ELF-1 (cell line): ENCODE measurements around the gene AFF2.
A peak's percentile ranks its signal among the peaks of the same experiment; 100 is the strongest.

Experiments
- DNase-seq: peaks from one replicate; pipeline ENCODE4 v3.0.0-alpha.2; 2016; ENCODE audit warnings: low read depth, low spot score

AFF2 gene

DNA sequence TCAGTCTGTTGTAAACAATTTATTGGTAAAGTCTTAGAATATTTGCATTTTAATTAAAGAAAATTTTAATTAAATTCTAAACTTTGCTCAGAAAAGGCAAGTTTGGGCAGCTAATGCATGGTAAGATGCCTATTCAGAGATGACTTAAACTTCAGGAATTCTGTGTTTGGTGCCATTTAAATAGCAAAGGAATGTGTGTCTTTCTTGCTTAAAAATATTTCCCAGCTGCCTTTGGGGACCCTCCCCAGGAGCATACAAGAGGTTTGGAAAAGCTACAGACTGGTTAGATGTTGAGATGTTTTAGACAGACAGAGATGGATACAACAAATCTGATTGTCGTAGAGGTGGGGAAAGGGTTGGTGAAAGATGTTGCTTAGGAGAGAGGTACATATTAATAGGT is 36.5 kb downstream of the AFF2 start:
- DNase-seq = no peak

DNA sequence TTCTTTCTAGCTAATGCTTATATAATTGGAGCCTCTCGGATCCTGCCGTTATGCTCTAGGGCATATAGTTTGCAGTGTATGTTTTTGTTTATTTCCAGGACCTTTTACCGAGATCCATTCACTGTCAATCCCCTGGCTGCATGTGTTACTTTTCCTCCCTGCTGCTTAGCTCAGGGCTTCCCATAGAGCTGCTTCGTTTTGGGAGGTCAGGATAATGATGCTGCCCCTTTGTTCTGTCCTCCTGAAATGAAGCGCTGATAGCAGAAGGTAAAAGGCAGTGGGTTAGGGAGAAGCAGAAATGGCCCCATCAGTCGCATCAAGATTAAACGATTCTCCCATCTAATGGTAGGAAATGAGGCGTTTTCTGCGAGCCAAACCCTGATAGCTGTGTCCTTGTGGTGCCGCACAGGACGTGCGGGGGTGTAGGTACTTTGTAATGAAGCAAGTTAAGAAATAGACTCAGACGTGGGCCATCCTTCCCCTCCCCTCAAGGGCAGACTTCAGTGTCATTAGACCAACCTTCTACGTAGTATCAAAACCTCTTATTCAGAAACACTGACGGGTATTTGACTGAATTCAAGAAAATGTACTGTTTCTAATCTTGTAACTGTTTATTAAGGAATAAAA is 37.3 kb downstream of the AFF2 start:
- DNase-seq = no peak

GRCh38 chrX:148538582-148538981 is 38.2 kb downstream of the AFF2 start:
- DNase-seq = no peak

DNA sequence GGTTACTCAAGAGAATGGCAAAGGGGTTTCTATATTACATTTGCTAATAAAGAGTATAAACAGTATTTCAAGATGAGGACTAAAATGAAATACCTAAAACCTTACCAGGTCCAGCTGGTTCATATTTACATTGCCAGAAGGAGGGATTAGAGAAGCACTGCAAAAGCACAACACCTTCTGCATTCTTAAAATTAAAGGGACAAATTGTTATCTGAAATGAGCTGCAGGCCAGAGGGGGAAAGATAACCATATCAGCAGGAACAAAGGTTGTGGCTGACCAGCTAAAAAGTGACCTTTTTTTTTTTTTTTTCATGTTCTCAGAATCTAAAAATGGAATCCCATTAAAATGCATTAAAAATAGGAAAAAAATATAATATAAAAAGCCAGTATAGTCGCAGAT is 39.7 kb downstream of the AFF2 start:
- DNase-seq = no peak

DNA sequence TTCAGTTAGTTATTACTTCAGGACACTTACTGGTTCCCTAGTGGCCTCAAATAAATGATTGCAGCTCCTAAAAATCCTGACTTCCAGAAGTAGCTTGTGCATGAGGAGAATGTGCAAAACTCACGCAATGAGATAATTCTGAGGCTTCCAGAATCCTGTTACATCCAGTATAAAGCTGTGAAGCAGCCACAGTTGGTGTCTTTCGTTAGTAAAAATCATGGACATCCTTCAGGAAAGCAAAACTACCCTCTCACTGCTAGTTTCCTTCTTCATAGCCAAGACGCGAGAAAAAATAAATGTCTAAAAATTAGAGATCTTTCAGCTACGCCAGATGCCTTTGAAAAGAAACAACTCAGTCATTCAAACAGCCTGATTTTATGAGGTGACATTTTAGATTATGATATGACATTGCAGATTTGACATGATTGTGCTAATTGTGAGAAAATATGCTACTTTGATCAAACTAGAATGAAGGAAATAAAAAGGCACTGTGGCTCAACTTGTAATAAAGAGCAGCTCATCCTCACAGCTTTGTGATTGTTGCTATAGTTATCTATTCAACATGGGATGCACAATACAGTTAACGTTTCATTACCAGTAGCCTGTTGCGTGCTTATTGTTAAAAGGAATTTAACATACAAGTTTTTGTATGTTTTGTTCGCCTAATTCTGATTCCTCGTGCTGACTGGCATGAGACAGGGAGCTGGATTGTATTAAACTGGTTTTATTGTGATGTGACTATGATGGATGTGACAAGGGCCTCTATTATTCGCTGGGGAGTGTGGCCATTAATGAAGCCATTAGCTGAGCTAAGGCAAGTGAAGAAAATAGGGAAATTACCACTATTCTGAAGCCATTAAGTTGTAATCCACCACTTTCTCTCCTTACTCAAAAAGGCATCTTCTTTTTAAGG is 40.5 kb downstream of the AFF2 start:
- no peak for DNase-seq

GRCh38 chrX:148541584-148541940 is 41.1 kb downstream of the AFF2 start:
- no peak for DNase-seq

- no peak for DNase-seq
Measured at GRCh38 chrX:148542481-148543255, 42.3 kb downstream of the AFF2 start.

GRCh38 chrX:148552775-148553174 is 52.4 kb downstream of the AFF2 start:
- no peak for DNase-seq

DNA sequence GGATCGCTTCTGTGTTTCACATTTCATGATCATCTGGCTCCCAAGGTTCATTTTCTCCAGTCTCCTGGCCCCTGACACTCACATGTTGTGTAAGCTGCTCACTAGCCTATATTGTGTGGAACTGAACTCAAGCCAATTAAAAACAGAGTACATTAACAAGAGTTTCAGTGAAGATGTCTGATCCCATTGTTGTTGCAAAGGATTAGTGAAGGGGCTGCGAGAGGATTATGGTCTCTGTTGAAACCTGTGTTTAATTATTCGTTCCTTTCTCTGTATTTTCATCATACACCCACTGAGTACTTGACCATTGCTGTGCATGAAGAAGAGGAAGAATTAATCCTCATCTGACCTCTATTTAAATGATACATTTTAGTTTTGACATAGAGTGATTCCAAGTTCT is 54.7 kb downstream of the AFF2 start:
- no peak for DNase-seq

GRCh38 chrX:148555571-148556243 is 55.3 kb downstream of the AFF2 start:
- no peak for DNase-seq

- DNase-seq = no peak
Measured at GRCh38 chrX:148556498-148556897, 56.1 kb downstream of the AFF2 start.

DNA sequence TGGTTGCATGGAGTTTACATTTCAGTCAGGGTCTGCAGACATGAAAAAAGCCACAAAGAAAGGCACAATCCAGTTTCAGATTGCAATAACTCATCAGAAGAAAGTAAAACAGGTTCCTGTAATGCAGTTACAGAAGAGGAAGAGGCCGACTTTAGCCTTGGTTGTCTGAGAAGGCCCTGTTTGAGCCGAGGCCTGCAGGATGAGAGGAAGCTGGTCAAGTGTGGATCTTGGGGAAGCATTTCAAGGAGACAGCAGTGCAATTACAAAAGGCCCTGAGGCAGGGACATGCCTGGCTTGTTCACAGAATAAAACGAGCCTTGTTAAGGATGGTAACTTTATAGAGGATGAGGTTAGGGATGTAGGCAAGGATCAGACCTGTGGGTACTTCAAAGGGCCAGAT is 62.4 kb downstream of the AFF2 start:
- DNase-seq = peak; percentile 68

- DNase-seq = peak; percentile 47
Measured at GRCh38 chrX:148567229-148567628, 66.8 kb downstream of the AFF2 start.

- DNase-seq = no peak
Measured at GRCh38 chrX:148567779-148568178, 67.4 kb downstream of the AFF2 start.

GRCh38 chrX:148568763-148569162 is 68.3 kb downstream of the AFF2 start:
- DNase-seq = no peak

DNA sequence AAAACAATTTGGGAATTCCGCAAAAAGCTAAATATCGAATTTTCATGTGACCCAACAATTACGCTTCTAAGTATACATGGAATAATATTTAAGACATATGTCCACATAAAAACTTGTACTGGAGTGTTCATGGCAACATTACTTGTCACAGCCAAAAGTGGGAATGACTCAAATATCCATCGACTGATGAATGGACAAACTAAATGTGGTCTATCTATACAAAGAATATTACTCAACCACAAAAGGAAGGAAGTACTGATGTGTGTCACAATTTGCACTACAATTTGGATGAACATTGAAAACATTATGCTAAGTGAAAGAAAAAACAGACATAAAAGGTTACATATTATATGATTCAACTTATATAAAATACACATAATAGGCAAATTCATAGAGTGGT is 71.9 kb downstream of the AFF2 start:
- no peak for DNase-seq

GRCh38 chrX:148573119-148573518 is 72.7 kb downstream of the AFF2 start:
- DNase-seq = peak; percentile 7

DNA sequence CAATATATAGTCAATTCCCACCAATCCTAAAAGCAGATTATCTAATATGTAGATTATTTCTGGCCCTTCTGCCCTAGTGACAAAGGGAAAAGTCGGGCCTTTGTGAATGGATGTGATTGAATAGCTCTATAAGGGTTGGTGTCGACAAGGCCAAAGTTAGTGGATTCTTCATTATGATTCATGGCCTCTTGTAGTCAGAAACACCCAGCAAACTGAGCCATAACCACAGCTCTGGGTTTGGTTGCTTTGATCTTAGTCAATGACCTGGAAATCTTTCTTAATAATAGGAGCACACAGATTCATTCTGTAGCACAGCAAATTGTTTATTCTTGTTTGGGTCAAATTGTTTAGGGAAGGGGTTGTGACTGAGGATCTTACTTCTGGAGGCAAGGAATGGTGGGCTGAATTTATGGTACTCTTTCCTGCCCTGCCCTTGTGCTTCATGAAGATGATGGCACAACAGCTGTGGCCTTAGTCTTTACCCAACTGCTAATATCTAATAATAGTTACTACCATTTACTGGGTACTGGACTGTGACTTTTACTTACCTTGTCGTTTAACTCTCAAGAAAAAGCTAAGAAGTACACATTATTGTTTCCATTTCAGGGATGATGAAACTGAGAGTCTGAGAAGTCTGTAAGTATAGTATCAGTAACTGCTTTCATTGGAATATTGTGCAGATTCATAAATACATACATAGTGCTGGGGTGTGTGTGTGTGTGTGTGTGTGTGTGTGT is 74.0 kb downstream of the AFF2 start:
- DNase-seq = no peak

GRCh38 chrX:148576396-148576795 is 76.0 kb downstream of the AFF2 start:
- DNase-seq = no peak

DNA sequence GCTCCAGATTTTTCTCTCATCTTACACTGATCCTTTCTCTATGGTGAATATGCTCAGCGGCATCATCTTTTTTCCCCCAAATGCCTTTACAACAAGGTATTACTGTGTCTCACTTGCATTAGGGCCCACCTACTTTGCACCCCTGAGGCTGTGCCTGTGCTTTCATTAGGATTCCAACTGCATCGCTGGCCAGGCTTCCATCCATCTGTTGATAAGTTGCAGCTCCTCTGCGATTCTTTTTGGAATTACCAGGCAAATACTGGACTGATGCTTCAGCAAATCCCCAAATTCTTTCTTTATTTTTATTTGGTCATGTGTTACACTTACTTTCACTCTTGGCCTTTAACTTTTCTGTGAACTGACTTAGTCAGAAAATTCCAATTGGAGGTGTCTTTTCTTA is 77.3 kb downstream of the AFF2 start:
- no peak for DNase-seq

GRCh38 chrX:148580016-148580415 is 79.6 kb downstream of the AFF2 start:
- DNase-seq = no peak
